Stimulated activated CD4-positive, alpha-beta T cell treated with anti-CD3 and anti-CD28 coated beads, Interleukin-1b, Interleukin-23, amount 100 ng/mL, for 1 hour (primary cell): ENCODE measurements around the gene SF3A1.

ENCODE experiments used
- DNase-seq, 2 donors: peaks; one replicate each; pipeline ENCODE4 v3.0.0-alpha.2; 2020; ENCODE audit warnings: low read depth in 2 of 2

The SF3A1 gene

GRCh38 chr22:30305519-30305905 lies 51.2 kb downstream of the SF3A1 start:
- no peak for DNase-seq

DNA sequence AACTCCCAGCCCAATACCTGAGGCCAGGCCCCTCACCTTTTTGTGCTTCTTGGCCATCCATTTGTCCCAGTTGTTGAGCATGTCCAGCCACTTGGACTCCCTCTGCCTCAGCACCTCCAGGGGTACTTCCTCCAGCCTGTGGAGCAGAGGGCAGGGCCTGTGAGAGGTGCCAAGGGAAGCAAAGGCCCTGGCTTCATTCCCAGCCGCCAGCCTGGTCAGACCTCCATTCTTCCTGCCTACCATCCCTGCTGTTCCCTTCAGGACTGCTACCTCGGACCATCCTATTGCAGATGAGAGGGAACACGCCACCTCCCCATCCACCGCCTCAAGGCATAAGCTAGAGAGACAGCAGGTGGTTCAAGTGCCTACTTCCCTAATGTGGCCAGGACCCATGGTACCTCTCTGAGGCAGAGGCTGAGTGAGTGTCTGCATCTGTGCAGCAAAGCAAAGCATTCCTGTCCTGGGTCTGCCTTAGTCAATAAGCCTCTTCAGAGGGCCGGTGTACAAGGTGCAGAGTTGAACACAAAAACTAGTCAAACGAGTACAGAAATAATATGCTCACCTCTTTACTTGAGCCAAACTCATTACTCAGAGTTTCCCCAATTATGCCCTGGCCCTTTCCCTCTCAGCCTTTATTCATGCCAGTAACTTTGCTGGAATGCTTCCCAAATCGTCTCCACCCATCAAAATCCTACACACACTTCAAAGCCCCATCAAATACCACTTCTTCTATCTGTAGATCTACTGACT lies 52.0 kb downstream of the SF3A1 start:
- DNase-seq: no peak

GRCh38 chr22:30302810-30303138 lies 53.9 kb downstream of the SF3A1 start:
- DNase-seq: no peak

GRCh38 chr22:30301995-30302809 lies 54.5 kb downstream of the SF3A1 start:
- no peak for DNase-seq

- no peak for DNase-seq
Observed at GRCh38 chr22:30299322-30299721, 57.4 kb downstream of the SF3A1 start.

GRCh38 chr22:30297991-30298701 lies 58.5 kb downstream of the SF3A1 start:
- DNase-seq: no peak

DNA sequence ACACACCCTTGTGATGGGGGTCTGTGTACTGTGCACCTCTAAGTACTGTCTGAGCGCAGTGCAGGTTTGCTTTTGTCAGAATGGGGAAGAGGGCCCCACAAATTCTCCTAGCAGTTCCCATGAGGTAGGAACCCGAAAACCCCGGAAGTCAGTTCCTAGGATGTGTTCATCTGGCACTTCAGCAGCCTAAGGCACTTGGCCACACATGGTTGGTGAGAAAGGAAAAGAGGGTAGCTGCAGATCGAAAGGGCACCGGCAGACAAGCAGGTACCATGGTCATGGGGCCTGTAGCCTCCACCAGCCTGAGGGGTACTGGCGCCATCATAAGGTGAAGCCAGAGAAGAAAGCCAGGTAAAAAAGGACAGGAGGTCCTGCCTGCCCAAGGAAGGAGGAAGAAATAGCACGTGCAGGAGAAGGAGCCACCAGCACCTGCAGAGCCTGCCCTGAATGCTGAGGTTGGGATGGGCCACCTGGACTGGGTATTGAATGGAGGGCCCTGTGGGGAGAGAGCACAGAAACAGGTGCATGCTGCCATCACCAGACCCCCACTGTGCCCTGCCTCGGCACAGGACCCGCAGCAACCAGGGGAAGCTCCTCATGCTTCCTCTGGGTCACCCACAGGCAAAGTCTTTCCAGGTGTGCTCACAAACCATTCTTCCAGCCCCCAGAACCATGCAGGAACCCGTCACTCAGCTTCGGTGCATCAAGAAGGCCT lies 59.3 kb downstream of the SF3A1 start:
- no peak for DNase-seq

DNA sequence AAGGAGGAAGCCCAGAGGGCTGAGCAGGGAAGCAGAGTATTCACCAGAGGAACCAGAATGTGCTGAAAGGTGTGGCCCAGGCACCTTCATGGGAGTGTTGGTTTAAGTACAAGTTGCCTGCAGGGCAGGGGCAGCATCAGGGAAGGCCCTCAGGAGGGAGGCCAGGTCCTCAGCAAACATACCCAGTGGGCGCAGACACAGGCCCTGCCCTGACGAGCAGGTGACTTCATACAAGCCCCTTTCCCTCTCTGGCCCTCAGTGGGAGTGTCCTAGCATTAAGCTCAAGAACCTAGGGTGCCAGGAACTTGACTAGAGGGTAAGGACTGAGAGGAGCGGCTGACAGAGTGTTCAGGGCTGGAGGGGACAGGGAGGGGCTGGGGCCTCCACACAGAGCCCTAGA lies 59.9 kb downstream of the SF3A1 start:
- no peak for DNase-seq

- DNase-seq: no peak
Observed at GRCh38 chr22:30296324-30296723, 60.4 kb downstream of the SF3A1 start.

GRCh38 chr22:30295576-30295975 lies 61.1 kb downstream of the SF3A1 start:
- DNase-seq: no peak

DNA sequence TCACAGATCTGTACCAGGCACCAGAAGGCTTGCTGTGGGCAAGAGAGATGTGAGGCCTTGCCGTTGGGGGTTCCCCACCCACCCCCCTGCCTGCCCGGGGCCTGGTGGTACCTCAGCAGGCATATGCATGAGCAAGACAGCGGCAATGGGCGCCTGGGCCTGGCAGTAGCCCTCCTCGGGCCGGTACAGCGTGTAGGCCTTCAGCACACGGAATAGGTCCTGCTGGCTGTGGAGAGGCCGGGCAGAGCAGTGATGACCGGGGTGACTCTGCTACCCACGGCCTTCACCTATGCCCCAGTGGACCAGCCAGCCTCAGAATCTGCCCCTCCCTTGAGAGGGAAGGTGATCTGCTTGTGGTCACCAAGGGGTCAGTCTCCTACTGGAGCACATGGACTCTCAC lies 61.9 kb downstream of the SF3A1 start:
- no peak for DNase-seq

GRCh38 chr22:30294066-30294465 lies 62.6 kb downstream of the SF3A1 start:
- DNase-seq: no peak

- DNase-seq: no peak
Observed at GRCh38 chr22:30293026-30293425, 63.7 kb downstream of the SF3A1 start.

- no peak for DNase-seq
Observed at GRCh38 chr22:30292069-30292970, 64.4 kb downstream of the SF3A1 start.

- no peak for DNase-seq
Observed at GRCh38 chr22:30291058-30291892, 65.4 kb downstream of the SF3A1 start.

GRCh38 chr22:30290342-30291057 lies 66.2 kb downstream of the SF3A1 start:
- DNase-seq: no peak

DNA sequence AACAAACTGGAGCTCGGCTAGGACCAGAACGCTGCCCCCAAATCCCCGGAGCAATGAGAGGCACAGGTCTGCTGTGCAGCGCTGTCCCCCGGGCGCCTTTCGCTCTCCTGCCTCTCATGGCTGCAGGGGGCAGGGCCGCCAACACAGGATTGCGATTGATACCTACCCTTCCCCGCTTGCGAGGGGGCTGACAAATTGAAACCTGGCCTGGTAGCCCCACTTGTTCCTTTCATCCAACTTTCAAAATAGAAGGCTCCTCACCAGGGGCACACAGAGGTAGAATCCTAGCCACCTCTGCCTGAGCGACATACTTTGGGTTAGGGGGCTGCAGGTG lies 66.7 kb downstream of the SF3A1 start:
- DNase-seq: no peak

GRCh38 chr22:30289141-30289979 lies 67.3 kb downstream of the SF3A1 start, which contains the start of gene CASTOR1:
TSS of gene CASTOR1 (minus strand) at chr22:30289505. CDS start at chr22:30289497, 8 bp downstream.
- DNase-seq: peak; percentile 65 to 83
